ENCODE data around the gene PCSK6.

GRCh38 chr15:101294731-101295606 lies 194.5 kb downstream of the PCSK6 start, which contains the start of gene SNRPA1:
- no peak for TF ChIP-seq CTCF (IDR thresholded peaks at IDR 0.05)
- TF ChIP-seq HMGXB4 (CRISPR knock-in tag; IDR thresholded peaks at IDR 0.05), result peak; percentile 93
- TF ChIP-seq NR2C2 (CRISPR knock-in tag; IDR thresholded peaks at IDR 0.05), result no peak
- peak; percentile 38; the same call in 1 of the 2 replicates for TF ChIP-seq USF2 (CRISPR knock-in tag; IDR thresholded peaks at IDR 0.05)
- TF ChIP-seq IRF2 (CRISPR knock-in tag; IDR thresholded peaks at IDR 0.05; ENCODE audit: borderline replicate concordance, low read depth), result no peak; the same call in 1 of the 2 replicates
- peak; percentile 58; the same call in 1 of the 2 replicates for TF ChIP-seq E2F1 (CRISPR knock-in tag; IDR thresholded peaks at IDR 0.05)
- no peak for TF ChIP-seq ZNF423 (CRISPR knock-in tag; IDR thresholded peaks at IDR 0.05)
- TF ChIP-seq NFE2L1 (CRISPR knock-in tag; IDR thresholded peaks at IDR 0.05), result peak; percentile 85; the same call in 1 of the 2 replicates
- peak; percentile 82 for TF ChIP-seq E2F4 (CRISPR knock-in tag; IDR thresholded peaks at IDR 0.05; ENCODE audit: borderline replicate concordance, low read depth)
